Fibroblast of lung (primary cell): Measurements from ENCODE around the gene CHAD. TPM values are rescaled to one million over a fixed set of nuclear protein-coding genes. Genes with fewer than 3 reads are reported as not detected.

ENCODE experiments used
- DNase-seq, 2 donors: peaks; one replicate each; pipeline versions ENCODE4 v3.0.0 to v3.0.0-alpha.2; 2010; ENCODE audit warnings: low read depth in 2 of 2
- H2AFZ ChIP-seq: 2 replicates; pipeline ENCODE4 v1.5.1; 2012; ENCODE audit warnings: low read length, control low read depth, inconsistent platforms
- H3K27ac ChIP-seq: 2 replicates; pipeline ENCODE4 v1.5.1; 2011; ENCODE audit warnings: low read length, control low read depth; ENCODE audit not compliant: insufficient read depth
- H3K27me3 ChIP-seq: 2 replicates; pipeline ENCODE4 v1.5.1; 2011; ENCODE audit warnings: mild to moderate bottlenecking, low read length; ENCODE audit not compliant: control insufficient read depth, insufficient read depth
- H3K36me3 ChIP-seq: 2 replicates; pipeline ENCODE4 v1.5.1; 2011; ENCODE audit warnings: low read length; ENCODE audit not compliant: control insufficient read depth, insufficient read depth
- H3K4me1 ChIP-seq: 2 replicates; pipeline ENCODE4 v1.5.1; 2011; ENCODE audit warnings: low read length; ENCODE audit not compliant: control insufficient read depth, insufficient read depth; ENCODE audit errors: extremely low read depth
- H3K4me2 ChIP-seq: 2 replicates; pipeline ENCODE4 v1.5.1; 2011; ENCODE audit warnings: low read length, control low read depth; ENCODE audit not compliant: insufficient read depth; ENCODE audit errors: extremely low read depth
- H3K4me3 ChIP-seq, 4 experiments: fragments of 200-600 bp in 1 of 4; sonication (generic) in 1 of 4; replicated peaks in 1 of 4; 2 replicates each; pipeline ENCODE4 v1.5.1; 2011 to 2016; ENCODE audit warnings: low read length in 4 of 4, low read depth in 3 of 4, mild to moderate bottlenecking in 3 of 4, control low read depth in 2 of 4, inconsistent platforms in 1 of 4, mixed read lengths in 1 of 4; ENCODE audit not compliant: insufficient read depth in 1 of 4; ENCODE audit errors: control extremely low read depth in 1 of 4
- H3K79me2 ChIP-seq: 2 replicates; pipeline ENCODE4 v1.5.1; 2012; ENCODE audit warnings: mild to moderate bottlenecking, low read length, inconsistent platforms; ENCODE audit not compliant: control insufficient read depth, insufficient read depth
- H3K9ac ChIP-seq: 2 replicates; pipeline ENCODE4 v1.5.1; 2011; ENCODE audit warnings: mild to moderate bottlenecking, low read length, control low read depth; ENCODE audit not compliant: insufficient read depth
- H3K9me3 ChIP-seq: 2 replicates; pipeline ENCODE4 v1.5.1; 2012; ENCODE audit warnings: low read depth, low read length; ENCODE audit not compliant: control insufficient read depth, insufficient read depth
- H4K20me1 ChIP-seq: 2 replicates; pipeline ENCODE4 v1.5.1; 2011; ENCODE audit warnings: low read length; ENCODE audit not compliant: control insufficient read depth, insufficient read depth; ENCODE audit errors: extremely low read depth
- EZH2 ChIP-seq: IDR thresholded peaks from 2 replicates; pipeline ENCODE4 v1.5.1; 2012; ENCODE audit warnings: low read length, control low read depth, mild to moderate bottlenecking; ENCODE audit errors: missing control alignments
- polyA plus RNA-seq, 2 donors: library from polyadenylated mRNA; depleted of rRNA in 1 of 2; stranded (reverse) in 1 of 2; unstranded in 1 of 2; fragments of >200 nt; gene quantifications; 2 replicates each; pipeline ENCODE4 v1.2.1, GENCODE V29; 2011 to 2012; ENCODE audit warnings: missing spikeins in 1 of 2
- total RNA-seq: library from RNA; depleted of rRNA; stranded (reverse); fragments of >200 nt; gene quantifications from 2 replicates; pipeline ENCODE4 v1.2.1, GENCODE V29; 2014
- TF ChIP-seq, protein P1 (sequence below), 2 donors: IDR thresholded peaks in 1 of 2; conservative IDR thresholded peaks in 1 of 2; 1 replicate in 1 of 2; 2 replicates in 1 of 2; pipeline ENCODE4 v1.5.1; 2011 to 2012; ENCODE audit warnings: low read length in 2 of 2, control low read depth in 1 of 2, inconsistent platforms in 1 of 2, low read depth in 1 of 2, mild to moderate bottlenecking in 1 of 2

The CHAD gene
- total and polyA plus RNA-seq, 2 donors (not counting 1 experiment from before 2014, with no cell fraction given), result not detected

DNA sequence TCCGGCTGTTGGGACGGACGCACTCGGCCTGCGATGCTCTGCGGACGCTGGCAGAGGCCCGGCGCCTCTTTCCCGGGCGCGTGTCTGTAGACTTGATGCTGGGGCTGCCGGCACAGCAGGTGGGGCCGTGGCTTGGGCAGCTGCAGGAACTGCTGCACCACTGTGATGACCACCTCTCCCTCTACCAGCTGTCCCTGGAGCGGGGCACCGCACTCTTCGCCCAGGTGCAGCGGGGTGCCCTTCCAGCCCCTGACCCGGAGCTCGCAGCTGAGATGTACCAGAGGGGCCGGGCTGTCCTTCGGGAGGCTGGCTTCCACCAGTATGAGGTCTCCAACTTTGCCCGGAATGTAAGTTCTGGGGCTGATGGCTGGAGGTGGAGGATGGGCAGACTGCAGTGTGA, 13.4 kb upstream of the CHAD start:
- H3K4me2 ChIP-seq, result no peak overlapping the region

DNA sequence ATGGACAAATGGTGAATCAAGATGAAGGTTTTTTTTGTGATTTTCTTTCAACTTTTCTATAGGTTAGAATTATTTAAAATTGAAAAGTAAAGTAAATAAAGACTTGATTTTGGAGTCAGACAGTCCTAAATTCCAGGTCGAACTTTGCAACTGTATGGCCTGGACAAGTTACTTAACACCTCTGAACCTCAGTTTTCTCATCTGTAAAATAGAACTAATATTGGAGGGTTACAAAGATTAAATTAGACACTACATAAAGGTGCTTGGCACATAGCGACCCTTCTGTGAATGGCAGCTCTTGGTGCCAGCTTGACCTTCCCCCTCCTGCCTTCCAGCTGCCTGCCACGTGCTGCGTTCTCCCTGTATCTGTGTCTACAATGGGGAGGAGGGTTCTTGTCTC, 13.0 kb upstream of the CHAD start:
- no peak overlapping the region for H3K4me2 ChIP-seq
- H3K36me3 ChIP-seq, result peaks cover 8% of the 10 kb centered on the region
- H3K9ac ChIP-seq, result no peak overlapping the region
- no peaks in the 10 kb centered on the region for H3K27me3 ChIP-seq
- H3K4me3 ChIP-seq, result no peak overlapping the region
- TF ChIP-seq, protein P1, sequence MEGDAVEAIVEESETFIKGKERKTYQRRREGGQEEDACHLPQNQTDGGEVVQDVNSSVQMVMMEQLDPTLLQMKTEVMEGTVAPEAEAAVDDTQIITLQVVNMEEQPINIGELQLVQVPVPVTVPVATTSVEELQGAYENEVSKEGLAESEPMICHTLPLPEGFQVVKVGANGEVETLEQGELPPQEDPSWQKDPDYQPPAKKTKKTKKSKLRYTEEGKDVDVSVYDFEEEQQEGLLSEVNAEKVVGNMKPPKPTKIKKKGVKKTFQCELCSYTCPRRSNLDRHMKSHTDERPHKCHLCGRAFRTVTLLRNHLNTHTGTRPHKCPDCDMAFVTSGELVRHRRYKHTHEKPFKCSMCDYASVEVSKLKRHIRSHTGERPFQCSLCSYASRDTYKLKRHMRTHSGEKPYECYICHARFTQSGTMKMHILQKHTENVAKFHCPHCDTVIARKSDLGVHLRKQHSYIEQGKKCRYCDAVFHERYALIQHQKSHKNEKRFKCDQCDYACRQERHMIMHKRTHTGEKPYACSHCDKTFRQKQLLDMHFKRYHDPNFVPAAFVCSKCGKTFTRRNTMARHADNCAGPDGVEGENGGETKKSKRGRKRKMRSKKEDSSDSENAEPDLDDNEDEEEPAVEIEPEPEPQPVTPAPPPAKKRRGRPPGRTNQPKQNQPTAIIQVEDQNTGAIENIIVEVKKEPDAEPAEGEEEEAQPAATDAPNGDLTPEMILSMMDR (conservative IDR thresholded peaks at IDR 0.05 in 1 of 2, IDR thresholded peaks at IDR 0.05 in 1 of 2; ENCODE audit: low read depth in 1 of 2, low read length in 2 of 2), result no peak
- no peak for TF ChIP-seq EZH2
- no peaks in the 10 kb centered on the region for H4K20me1 ChIP-seq
- peak overlapping the region; percentile 8 for H3K27ac ChIP-seq
- H3K4me1 ChIP-seq, result peaks cover 12% of the 10 kb centered on the region
- no peak overlapping the region for H2AFZ ChIP-seq
- H3K9me3 ChIP-seq, result no peaks in the 10 kb centered on the region
- no peak for DNase-seq
- peaks cover 6% of the 10 kb centered on the region for H3K79me2 ChIP-seq

More for the DNA sequence above, 13.4 kb upstream of the CHAD start:
- DNase-seq, result no peak
- no peaks in the 10 kb centered on the region for H4K20me1 ChIP-seq
- H3K79me2 ChIP-seq, result peaks cover 6% of the 10 kb centered on the region
- peaks cover 8% of the 10 kb centered on the region for H3K36me3 ChIP-seq
- H3K4me1 ChIP-seq, result peaks cover 12% of the 10 kb centered on the region
- no peak overlapping the region for H2AFZ ChIP-seq
- no peak overlapping the region for H3K9ac ChIP-seq
- H3K4me3 ChIP-seq, result no peak overlapping the region
- no peaks in the 10 kb centered on the region for H3K27me3 ChIP-seq
- H3K9me3 ChIP-seq, result no peaks in the 10 kb centered on the region
- H3K27ac ChIP-seq, result peak overlapping the region; percentile 8
- no peak for TF ChIP-seq EZH2
- TF ChIP-seq, protein P1 (conservative IDR thresholded peaks at IDR 0.05 in 1 of 2, IDR thresholded peaks at IDR 0.05 in 1 of 2; ENCODE audit: low read depth in 1 of 2, low read length in 2 of 2), result no peak

DNA sequence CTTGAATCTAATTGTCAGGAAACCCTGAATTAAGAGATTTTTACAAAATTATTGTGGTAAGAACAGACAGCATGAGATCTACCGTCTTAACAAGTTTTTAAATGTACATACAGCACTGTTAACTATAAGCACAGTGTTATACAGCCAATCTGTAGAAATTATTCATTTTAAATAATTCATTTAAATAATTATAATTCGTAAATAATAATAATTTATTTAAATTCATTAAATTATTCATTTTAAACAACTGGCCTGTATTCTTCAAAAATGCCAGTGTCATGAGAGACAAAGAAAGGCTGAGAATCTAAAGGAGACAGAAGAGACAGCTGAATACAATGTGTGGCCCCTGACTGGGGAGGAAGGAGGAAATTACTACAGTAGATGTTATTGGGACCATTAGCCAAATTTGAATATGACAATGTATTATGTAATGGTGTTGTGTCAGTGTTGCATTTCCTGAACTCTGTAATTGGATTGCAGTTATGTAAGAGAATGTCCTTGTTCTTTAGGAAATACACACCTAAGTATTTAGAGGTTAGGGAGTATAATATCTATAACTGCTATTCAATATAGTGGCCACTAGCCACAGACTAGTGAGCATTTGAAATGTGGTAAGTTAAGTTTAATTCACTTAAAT, 12.3 kb upstream of the CHAD start:
- Histone ChIP-seq H3K9me3 (no peaks in the 10 kb centered on the region), H3K4me3 (no peak overlapping the region), H3K27me3 (no peaks in the 10 kb centered on the region), H3K36me3 (peaks cover 8% of the 10 kb centered on the region), H3K4me1 (peaks cover 12% of the 10 kb centered on the region), H4K20me1 (no peaks in the 10 kb centered on the region), H3K9ac (no peak overlapping the region), H3K27ac (no peak overlapping the region), H3K4me2 (no peak overlapping the region), H3K79me2 (peaks cover 6% of the 10 kb centered on the region), H2AFZ (no peak overlapping the region)
- TF ChIP-seq, protein P1 (conservative IDR thresholded peaks at IDR 0.05 in 1 of 2, IDR thresholded peaks at IDR 0.05 in 1 of 2; ENCODE audit: low read depth in 1 of 2, low read length in 2 of 2), result no peak
- no peak for TF ChIP-seq EZH2
- DNase-seq, result no peak
